Breast epithelium (tissue), 3 donors: ENCODE measurements around the gene NPC1L1.
A peak's percentile ranks its signal among the peaks of the same experiment; 100 is the strongest.

Source experiments
- CTCF ChIP-seq, 3 donors: fragments of 450-650 bp; IDR thresholded peaks; one replicate each; pipeline ENCODE4 v1.5.1; 2016 to 2017; ENCODE audit warnings: antibody characterized with exemption in 3 of 3, mild to moderate bottlenecking in 3 of 3, moderate library complexity in 3 of 3
- POLR2A ChIP-seq: fragments of 450-650 bp; IDR thresholded peaks from one replicate; pipeline ENCODE4 v1.6.1; 2016; ENCODE audit warnings: antibody characterized with exemption, mild to moderate bottlenecking, moderate library complexity
- POLR2AphosphoS5 ChIP-seq, 3 donors: sonication (generic); formaldehyde crosslinking; IDR thresholded peaks; one replicate each; pipeline ENCODE4 v1.6.1; 2017; ENCODE audit warnings: antibody characterized with exemption in 3 of 3

DNA sequence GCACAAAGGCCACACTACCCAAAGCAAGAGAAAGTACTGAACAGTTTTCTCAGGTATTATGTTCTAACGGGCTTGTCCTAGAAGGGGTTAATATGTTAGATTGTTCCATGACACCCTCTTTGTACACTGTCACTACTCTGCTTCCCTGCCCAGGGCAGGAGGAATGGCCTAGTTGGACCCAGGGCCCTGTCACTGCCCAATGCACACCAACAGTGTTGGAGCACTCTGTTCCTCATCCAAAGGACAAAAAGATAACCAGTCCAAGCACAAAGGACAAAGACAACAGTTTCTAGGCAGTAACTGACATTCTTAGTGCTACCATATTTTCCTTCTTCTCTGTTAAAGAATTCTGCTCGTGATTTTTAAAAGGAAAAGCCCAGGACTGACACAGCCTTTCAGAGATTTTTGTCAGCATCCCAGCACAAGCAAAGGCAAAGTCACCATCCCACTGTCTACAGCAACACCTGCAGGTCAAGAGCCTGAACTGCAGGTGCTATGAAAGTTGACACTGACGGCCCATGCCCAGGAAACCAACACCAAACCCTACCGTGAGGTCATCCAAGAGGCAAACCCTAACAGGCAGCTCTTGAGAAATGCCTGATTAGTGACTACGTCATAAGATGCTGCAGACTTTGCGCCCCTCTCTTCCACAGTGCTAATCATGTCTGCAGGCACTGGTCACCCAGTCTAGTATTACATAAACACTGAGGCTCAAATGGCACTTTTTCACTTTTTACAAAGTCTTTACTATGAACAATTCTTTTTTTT is 63.9 kb downstream of the NPC1L1 start:
- peak; percentile 59 to 88 (median 85) for TF ChIP-seq CTCF (IDR thresholded peaks at IDR 0.05)
- no peak for TF ChIP-seq POLR2A
- no peak for TF ChIP-seq POLR2AphosphoS5 (IDR thresholded peaks at IDR 0.05)
